ENCODE measurements around the gene WDR36.

- TF ChIP-seq CTCF (conservative IDR thresholded peaks at IDR 0.05), result no peak
- TF ChIP-seq EZH2 (IDR thresholded peaks at IDR 0.05; ENCODE audit: low read depth), result no peak
These were observed 30.2 kb downstream of the WDR36 start for GRCh38 chr5:111122398-111122797.

All from PC-9 (cell line).